ENCODE results near the gene SLC17A2.

Gene SLC17A2

GRCh38 chr6:25956226-25956625 lies 25.7 kb upstream of the SLC17A2 start:
- H3K4me1 ChIP-seq (ENCODE audit: low read length) = peaks cover 26% of the 10 kb centered on the region
- no peaks in the 10 kb centered on the region for H3K9me2 ChIP-seq (replicated peaks; ENCODE audit: insufficient read depth, low read length)
- H3K27ac ChIP-seq (ENCODE audit: low read length) = no peak overlapping the region
- H3K4me3 ChIP-seq (ENCODE audit: low read length) = no peak overlapping the region
- no peak for DNase-seq
- H3K79me2 ChIP-seq (ENCODE audit: low read length) = no peaks in the 10 kb centered on the region
- H3K9ac ChIP-seq (ENCODE audit: low read length) = no peak overlapping the region
- no peaks in the 10 kb centered on the region for H3K9me3 ChIP-seq (replicated peaks; ENCODE audit: insufficient read depth, low read length)
- TF ChIP-seq CTCF (IDR thresholded peaks at IDR 0.05; ENCODE audit: low read length) (no peak), EZH2phosphoT487 (IDR thresholded peaks at IDR 0.05; ENCODE audit: low read length) (no peak), EZH2 (optimal IDR thresholded peaks at IDR 0.05; ENCODE audit: low read depth, low read length) (no peak)
- H3F3A ChIP-seq (ENCODE audit: insufficient read depth, low read length) = 0 out of 2 replicates have a peak, but pooled peaks cover 5% of the 10 kb centered on the region
- no peak overlapping the region for H3K4me2 ChIP-seq (ENCODE audit: low read depth, low read length)
- H4K20me1 ChIP-seq (ENCODE audit: insufficient read depth, low read length) = no peaks in the 10 kb centered on the region
- no peaks in the 10 kb centered on the region for H3K27me3 ChIP-seq (replicated peaks; ENCODE audit: insufficient read depth, low read length)
- no peak overlapping the region for H2AFZ ChIP-seq (ENCODE audit: low read length)
- H3K36me3 ChIP-seq (replicated peaks; ENCODE audit: insufficient read depth, low read length) = no peaks in the 10 kb centered on the region

GRCh38 chr6:25954756-25955155 lies 24.3 kb upstream of the SLC17A2 start:
- Histone ChIP-seq H3K9ac (ENCODE audit: low read length) (no peak overlapping the region), H3K4me2 (ENCODE audit: low read depth, low read length) (no peak overlapping the region), H3K27ac (ENCODE audit: low read length) (no peak overlapping the region), H3K4me1 (ENCODE audit: low read length) (peaks cover 13% of the 10 kb centered on the region), H3K79me2 (ENCODE audit: low read length) (no peaks in the 10 kb centered on the region), H3K4me3 (ENCODE audit: low read length) (no peak overlapping the region), H3K9me2 (replicated peaks; ENCODE audit: insufficient read depth, low read length) (no peaks in the 10 kb centered on the region), H4K20me1 (ENCODE audit: insufficient read depth, low read length) (no peaks in the 10 kb centered on the region), H2AFZ (ENCODE audit: low read length) (no peak overlapping the region), H3K9me3 (replicated peaks; ENCODE audit: insufficient read depth, low read length) (no peaks in the 10 kb centered on the region), H3K27me3 (replicated peaks; ENCODE audit: insufficient read depth, low read length) (no peaks in the 10 kb centered on the region), H3F3A (ENCODE audit: insufficient read depth, low read length) (no peaks in the 10 kb centered on the region), H3K36me3 (replicated peaks; ENCODE audit: insufficient read depth, low read length) (no peaks in the 10 kb centered on the region)
- no peak for DNase-seq
- TF ChIP-seq EZH2phosphoT487 (IDR thresholded peaks at IDR 0.05; ENCODE audit: low read length) (no peak), CTCF (IDR thresholded peaks at IDR 0.05; ENCODE audit: low read length) (no peak), EZH2 (optimal IDR thresholded peaks at IDR 0.05; ENCODE audit: low read depth, low read length) (no peak)

DNA sequence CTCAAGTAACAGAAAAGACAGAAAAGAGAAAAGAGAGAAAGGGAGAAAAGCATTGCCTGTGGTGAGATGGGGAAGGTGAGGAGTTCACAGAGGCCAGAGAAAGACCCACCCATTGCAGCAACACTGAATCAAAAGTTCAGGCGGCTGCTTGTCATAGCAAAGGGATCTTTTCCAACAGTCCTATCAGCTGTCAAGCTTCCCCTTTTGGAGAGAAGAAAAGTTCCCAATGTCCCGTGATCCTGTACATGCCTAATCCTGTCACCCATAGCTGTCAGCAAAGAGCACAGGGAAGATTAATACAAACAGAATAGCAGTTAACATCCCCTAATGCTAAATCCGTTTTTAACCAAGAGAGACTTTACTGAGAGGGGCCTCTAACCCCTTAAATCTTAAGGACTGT lies 23.2 kb upstream of the SLC17A2 start:
- no peaks in the 10 kb centered on the region for H3K79me2 ChIP-seq (ENCODE audit: low read length)
- TF ChIP-seq CTCF (IDR thresholded peaks at IDR 0.05; ENCODE audit: low read length) = no peak
- TF ChIP-seq EZH2 (optimal IDR thresholded peaks at IDR 0.05; ENCODE audit: low read depth, low read length) = no peak
- no peak for TF ChIP-seq EZH2phosphoT487 (IDR thresholded peaks at IDR 0.05; ENCODE audit: low read length)
- no peaks in the 10 kb centered on the region for H3K27me3 ChIP-seq (replicated peaks; ENCODE audit: insufficient read depth, low read length)
- H3F3A ChIP-seq (ENCODE audit: insufficient read depth, low read length) = no peaks in the 10 kb centered on the region
- no peak overlapping the region for H3K9ac ChIP-seq (ENCODE audit: low read length)
- H2AFZ ChIP-seq (ENCODE audit: low read length) = no peak overlapping the region
- DNase-seq = no peak
- H3K4me2 ChIP-seq (ENCODE audit: low read depth, low read length) = no peak overlapping the region
- no peaks in the 10 kb centered on the region for H3K9me3 ChIP-seq (replicated peaks; ENCODE audit: insufficient read depth, low read length)
- no peaks in the 10 kb centered on the region for H3K9me2 ChIP-seq (replicated peaks; ENCODE audit: insufficient read depth, low read length)
- no peak overlapping the region for H3K27ac ChIP-seq (ENCODE audit: low read length)
- H3K4me3 ChIP-seq (ENCODE audit: low read length) = no peak overlapping the region
- peaks cover 2% of the 10 kb centered on the region for H3K4me1 ChIP-seq (ENCODE audit: low read length)
- H4K20me1 ChIP-seq (ENCODE audit: insufficient read depth, low read length) = no peaks in the 10 kb centered on the region
- H3K36me3 ChIP-seq (replicated peaks; ENCODE audit: insufficient read depth, low read length) = no peaks in the 10 kb centered on the region
